Dermis blood vessel endothelial cell (primary cell): ENCODE data around the gene KIAA0513. TPM values are rescaled to one million over a fixed set of nuclear protein-coding genes. Genes with fewer than 3 reads are reported as not detected.
"Not testable (repeated sequence)": the region's sequence is repeated elsewhere in the genome, so short reads cannot be mapped to it uniquely, and the experiment has no call there.

ENCODE experiments used
- DNase-seq: peaks from one replicate; pipeline ENCODE4 v3.0.0; 2010
- total RNA-seq: library from RNA; depleted of rRNA; stranded (reverse); fragments of >200 nt; gene quantifications from 2 replicates; pipeline ENCODE4 v1.2.3, GENCODE V29; 2014

The KIAA0513 gene
- total RNA-seq, 1 donor from 2014 or later: 19.9 TPM

- no peak for DNase-seq
Observed at GRCh38 chr16:85049706-85050305, 22.2 kb downstream of the KIAA0513 start.

GRCh38 chr16:85051067-85051581 lies 23.5 kb downstream of the KIAA0513 start:
- no peak for DNase-seq

DNA sequence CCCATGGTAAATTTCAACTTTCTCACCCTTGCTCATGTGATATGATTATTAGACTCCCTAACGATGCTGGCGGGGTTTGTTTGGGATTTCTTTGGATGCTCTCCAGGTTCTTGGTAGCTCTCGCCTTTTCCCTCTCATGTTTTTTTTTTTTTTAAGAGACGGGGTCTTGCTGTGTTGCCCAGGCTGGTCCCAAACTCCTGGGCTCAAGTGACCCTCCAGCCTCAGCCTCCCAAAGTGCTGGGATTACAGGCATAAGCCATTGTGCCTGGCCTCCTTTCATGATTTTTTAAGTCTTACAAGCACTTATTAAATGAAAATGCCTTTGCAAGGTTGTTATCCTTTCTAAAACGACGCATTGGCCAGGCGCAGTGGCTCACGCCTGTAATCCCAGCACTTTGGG lies 24.1 kb downstream of the KIAA0513 start:
- no peak for DNase-seq

DNA sequence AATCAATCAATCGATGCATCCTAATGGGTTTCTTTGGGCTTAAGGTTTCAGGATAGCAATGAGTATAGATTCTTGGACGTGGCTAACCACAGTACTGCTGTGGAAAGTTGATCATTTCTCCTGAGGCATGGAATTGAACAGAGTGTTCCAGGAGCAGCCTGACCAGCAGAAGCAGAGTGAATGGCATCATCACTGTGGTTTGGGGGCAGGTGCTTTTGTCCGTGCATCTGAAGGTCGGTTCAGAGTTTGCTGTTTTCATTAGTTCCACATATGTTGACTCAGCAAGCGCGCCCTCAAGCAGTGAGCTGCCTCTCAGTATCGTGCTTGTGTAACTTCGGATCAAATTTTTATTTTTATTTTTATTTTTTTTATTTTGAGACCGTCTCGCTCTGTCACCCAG lies 24.9 kb downstream of the KIAA0513 start:
- DNase-seq: no peak

GRCh38 chr16:85054321-85054720 lies 26.7 kb downstream of the KIAA0513 start:
- not testable (repeated sequence) for DNase-seq

- DNase-seq: no peak
Observed at GRCh38 chr16:85054948-85055492, 27.4 kb downstream of the KIAA0513 start.

GRCh38 chr16:85055493-85056210 lies 28.1 kb downstream of the KIAA0513 start:
- peak; percentile 61 for DNase-seq

- peak; percentile 39 for DNase-seq
Observed at GRCh38 chr16:85056211-85056748, 28.7 kb downstream of the KIAA0513 start.

GRCh38 chr16:85057212-85057889 lies 29.8 kb downstream of the KIAA0513 start:
- DNase-seq: peak; percentile 24

- DNase-seq: no peak
Observed at GRCh38 chr16:85057948-85058347, 30.4 kb downstream of the KIAA0513 start.

GRCh38 chr16:85058909-85059308 lies 31.3 kb downstream of the KIAA0513 start:
- no peak for DNase-seq

DNA sequence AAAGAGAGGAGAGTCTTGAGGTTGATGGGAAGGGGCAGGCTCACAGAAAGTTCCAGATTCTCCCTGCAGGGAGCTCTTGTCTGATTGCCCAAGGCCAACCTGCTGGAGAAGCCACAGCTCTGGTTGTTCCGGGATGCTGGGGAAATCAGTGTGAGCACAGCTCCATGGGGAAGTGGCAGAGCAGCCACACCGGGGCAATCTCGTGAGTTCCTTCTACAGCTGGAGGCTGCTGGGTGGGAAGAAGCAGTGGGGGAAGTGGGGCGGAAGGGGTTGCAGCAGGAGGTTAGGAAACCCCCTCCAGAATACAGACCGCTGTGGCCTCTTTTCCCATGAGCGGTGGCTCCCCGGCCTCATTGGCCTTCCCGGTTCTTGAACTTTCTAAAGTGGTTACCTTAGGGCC lies 34.0 kb downstream of the KIAA0513 start:
- DNase-seq: no peak

GRCh38 chr16:85062323-85062722 lies 34.7 kb downstream of the KIAA0513 start:
- no peak for DNase-seq

- DNase-seq: no peak
Observed at GRCh38 chr16:85062845-85063244, 35.2 kb downstream of the KIAA0513 start.

- DNase-seq: no peak
Observed at GRCh38 chr16:85064186-85064585, 36.6 kb downstream of the KIAA0513 start.

- no peak for DNase-seq
Observed at GRCh38 chr16:85065099-85065498, 37.5 kb downstream of the KIAA0513 start.

DNA sequence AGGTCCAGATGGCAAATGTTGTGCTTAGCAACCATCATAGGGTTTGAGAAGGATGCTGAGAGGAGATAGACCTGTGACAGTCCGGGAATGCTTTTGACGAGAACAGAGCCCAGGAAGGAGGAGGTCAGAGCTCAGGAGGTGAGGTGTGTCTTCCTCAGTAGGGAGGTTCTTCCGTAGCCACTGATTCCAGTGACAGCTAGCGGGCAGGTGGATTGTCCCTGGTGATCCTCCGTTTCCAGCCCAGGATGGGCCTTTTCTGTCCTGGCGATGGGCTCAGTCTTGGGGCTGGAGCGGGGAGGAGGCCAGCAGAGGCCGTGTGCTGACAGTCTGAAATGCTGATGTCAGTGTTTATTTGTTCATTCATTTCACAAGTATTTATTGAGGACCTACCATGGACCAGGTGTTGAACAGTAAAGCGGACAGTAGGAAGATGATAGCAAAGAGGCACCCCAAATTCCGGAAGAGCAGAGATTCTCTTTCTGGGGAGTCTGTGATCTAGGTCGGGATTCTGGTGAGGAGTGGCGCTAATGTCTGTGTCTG lies 38.8 kb downstream of the KIAA0513 start:
- DNase-seq: no peak

DNA sequence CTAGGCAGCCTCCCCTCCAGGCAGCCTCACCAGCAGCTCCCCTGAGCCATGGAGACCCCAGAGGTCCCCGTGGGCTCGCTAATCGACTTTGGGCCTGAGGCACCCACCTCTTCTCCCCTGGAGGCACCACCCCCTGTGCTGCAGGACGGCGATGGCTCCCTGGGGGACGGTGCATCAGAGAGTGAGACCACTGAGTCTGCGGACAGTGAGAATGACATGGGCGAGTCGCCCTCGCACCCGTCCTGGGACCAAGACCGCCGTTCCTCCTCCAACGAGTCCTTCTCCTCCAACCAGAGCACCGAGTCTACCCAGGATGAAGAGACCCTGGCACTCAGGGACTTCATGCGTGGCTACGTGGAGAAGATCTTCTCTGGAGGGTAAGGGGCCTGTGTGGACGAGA lies 39.4 kb downstream of the KIAA0513 start:
- DNase-seq: no peak

DNA sequence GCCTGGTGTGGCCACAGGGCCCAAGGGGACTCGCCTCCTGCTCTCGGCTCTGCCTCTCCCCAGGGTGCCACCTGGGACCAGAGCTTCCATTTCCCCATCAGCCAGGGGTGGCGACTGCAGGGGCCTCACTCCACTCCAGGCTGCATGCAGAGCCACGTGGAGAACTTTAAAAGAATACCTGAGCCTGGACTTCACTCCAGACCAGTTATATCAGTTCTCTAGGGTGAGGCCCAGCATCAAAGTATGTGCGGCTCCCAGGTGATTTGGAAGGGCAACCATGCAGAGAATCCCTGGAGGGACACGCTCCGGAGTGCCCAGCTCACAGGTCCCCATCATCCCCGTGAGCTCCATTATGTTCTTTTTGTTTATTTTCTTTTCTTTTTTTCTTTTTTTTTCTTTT lies 39.8 kb downstream of the KIAA0513 start:
- no peak for DNase-seq

- DNase-seq: no peak
Observed at GRCh38 chr16:85068746-85069145, 41.2 kb downstream of the KIAA0513 start.

- no peak for DNase-seq
Observed at GRCh38 chr16:85069171-85069570, 41.6 kb downstream of the KIAA0513 start.

GRCh38 chr16:85072076-85072860 lies 44.7 kb downstream of the KIAA0513 start:
- no peak for DNase-seq
